HG02870 (cell line): ENCODE results near the gene FAM25A.
A peak's percentile ranks its signal among the peaks of the same experiment; 100 is the strongest.
"Not testable (repeated sequence)": the region's sequence is repeated elsewhere in the genome, so short reads cannot be mapped to it uniquely, and the experiment has no call there.

Experiments used
- ATAC-seq: cut with Tn5 transposase; IDR thresholded peaks from one replicate; pipeline ENCODE4 v1.9.1; 2021; ENCODE audit warnings: mild to moderate bottlenecking, moderate library complexity; ENCODE audit not compliant: unreplicated experiment

The FAM25A gene

GRCh38 chr10:87020056-87020455 is at the start of gene FAM25A:
Gene FAM25A, plus strand, starts transcription at chr10:87020294. Its CDS starts 31 bp downstream, at chr10:87020325.
- ATAC-seq = not testable (repeated sequence)

GRCh38 chr10:86970982-86971231 is 49.2 kb upstream of the FAM25A start:
- ATAC-seq = no peak

- peak; percentile 64 for ATAC-seq
Observed at GRCh38 chr10:86971232-86971991, 48.7 kb upstream of the FAM25A start.

GRCh38 chr10:86972613-86973380 is 47.3 kb upstream of the FAM25A start:
- ATAC-seq = no peak

GRCh38 chr10:86974484-86974883 is 45.6 kb upstream of the FAM25A start:
- ATAC-seq = no peak

GRCh38 chr10:86976362-86977056 is 43.6 kb upstream of the FAM25A start:
- no peak for ATAC-seq

GRCh38 chr10:86978457-86978856 is 41.6 kb upstream of the FAM25A start:
- ATAC-seq = not testable (repeated sequence)

- no peak for ATAC-seq
Observed at GRCh38 chr10:86979296-86979818, 40.7 kb upstream of the FAM25A start.

- ATAC-seq = no peak
Observed at GRCh38 chr10:86979977-86980448, 40.1 kb upstream of the FAM25A start.

- ATAC-seq = not testable (repeated sequence)
Observed at GRCh38 chr10:86981020-86981419, 39.1 kb upstream of the FAM25A start.

GRCh38 chr10:86981716-86982115 is 38.4 kb upstream of the FAM25A start:
- ATAC-seq = no peak

- ATAC-seq = not testable (repeated sequence)
Observed at GRCh38 chr10:86984498-86984897, 35.6 kb upstream of the FAM25A start.

- no peak for ATAC-seq
Observed at GRCh38 chr10:86988520-86988919, 31.6 kb upstream of the FAM25A start.

- not testable (repeated sequence) for ATAC-seq
Observed at GRCh38 chr10:86991362-86991761, 28.7 kb upstream of the FAM25A start.

GRCh38 chr10:86992456-86992855 is 27.6 kb upstream of the FAM25A start:
- no peak for ATAC-seq

- no peak for ATAC-seq
Observed at GRCh38 chr10:86992929-86993328, 27.2 kb upstream of the FAM25A start.

- ATAC-seq = not testable (repeated sequence)
Observed at GRCh38 chr10:86999802-87000403, 20.2 kb upstream of the FAM25A start.

GRCh38 chr10:87000491-87000890 is 19.6 kb upstream of the FAM25A start:
- ATAC-seq = no peak

- not testable (repeated sequence) for ATAC-seq
Observed at GRCh38 chr10:87007124-87007523, 13.0 kb upstream of the FAM25A start.

- ATAC-seq = not testable (repeated sequence)
Observed at GRCh38 chr10:87007674-87008073, 12.4 kb upstream of the FAM25A start.

GRCh38 chr10:87008303-87008702 is 11.8 kb upstream of the FAM25A start:
- ATAC-seq = not testable (repeated sequence)
